Bronchial epithelial cell (primary cell): ENCODE data around the gene MYL12B. TPM values are rescaled to one million over a fixed set of nuclear protein-coding genes. Genes with fewer than 3 reads are reported as not detected.
A peak's percentile ranks its signal among the peaks of the same experiment; 100 is the strongest.

Source experiments
- DNase-seq: peaks from one replicate; pipeline ENCODE4 v3.0.0-alpha.2; 2010; ENCODE audit warnings: low read depth
- FAIRE-seq: peaks from 2 replicates; lab custom pipeline; 2011; peaks lifted over from hg19 to GRCh38; lab: Jason Lieb, UNC
- H3K27me3 ChIP-seq: 2 replicates; pipeline ENCODE4 v1.5.1; 2011; ENCODE audit warnings: low read length; ENCODE audit not compliant: control insufficient read depth, insufficient read depth
- H3K36me3 ChIP-seq: 2 replicates; pipeline ENCODE4 v1.5.1; 2011; ENCODE audit warnings: low read length; ENCODE audit not compliant: control insufficient read depth, insufficient read depth
- H3K4me3 ChIP-seq: 2 replicates; pipeline ENCODE4 v1.5.1; 2011; ENCODE audit warnings: mild to moderate bottlenecking, low read depth, low read length, control low read depth
- total RNA-seq: library from RNA; depleted of rRNA; stranded (reverse); fragments of >200 nt; gene quantifications from 2 replicates; pipeline ENCODE4 v1.2.1, GENCODE V29; 2014
- TF ChIP-seq, protein P1 (sequence below): IDR thresholded peaks from 2 replicates; pipeline ENCODE4 v1.5.1; 2011; ENCODE audit warnings: mild to moderate bottlenecking, moderate library complexity, low read length, control low read depth, inconsistent platforms; ENCODE audit not compliant: insufficient read depth, severe bottlenecking

The MYL12B gene
- 610 and 649 TPM in 2 replicates for total RNA-seq

DNA sequence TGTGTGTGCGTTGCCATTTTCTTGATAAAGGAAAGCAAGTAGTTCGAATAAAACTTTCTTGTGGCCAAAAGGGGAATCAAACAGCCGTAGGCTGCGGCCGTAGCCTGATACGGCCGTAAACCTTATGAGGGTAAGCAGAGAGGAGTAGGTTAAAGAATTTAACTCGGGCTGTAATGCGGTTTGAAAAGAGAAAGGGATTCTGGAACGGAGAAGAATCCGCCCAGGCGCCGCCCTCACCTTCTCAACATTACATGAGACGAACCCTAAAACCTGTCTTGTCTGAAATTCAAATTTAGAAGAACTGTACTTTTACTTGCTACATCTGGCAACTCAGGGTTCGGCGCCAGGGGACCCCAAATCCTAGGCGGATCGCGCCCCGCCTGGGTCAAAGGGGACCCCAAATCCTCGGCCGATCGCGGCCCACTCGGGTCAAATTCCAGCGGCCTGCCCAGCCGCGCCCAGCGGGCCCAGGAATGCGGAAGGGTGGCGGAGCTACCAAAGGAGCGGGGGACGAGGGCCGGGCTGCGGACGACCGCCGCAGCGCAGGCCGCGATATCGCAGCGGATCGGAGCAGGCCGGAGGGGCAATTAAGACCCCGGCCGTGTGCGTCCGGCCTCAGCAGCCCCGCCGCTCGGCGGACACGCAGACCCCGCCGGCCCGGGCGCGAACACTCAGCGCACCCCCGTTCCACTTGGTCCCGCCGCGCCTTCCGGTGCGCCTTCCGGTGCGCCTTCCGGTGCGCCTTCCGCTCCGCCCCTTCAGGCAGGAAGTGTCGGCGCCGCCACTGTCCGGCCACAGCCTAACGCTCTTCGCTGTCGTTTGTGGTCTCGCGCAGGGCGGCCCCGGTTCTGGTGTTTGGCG, at the start of gene MYL12B:
MYL12B (plus strand) TSS at position 761 of the 861 bp plus-strand sequence. CDS start 10,766 bp downstream, outside the sequence.
- DNase-seq (peak; percentile 66), FAIRE-seq (no peak)
- TF ChIP-seq, protein P1, sequence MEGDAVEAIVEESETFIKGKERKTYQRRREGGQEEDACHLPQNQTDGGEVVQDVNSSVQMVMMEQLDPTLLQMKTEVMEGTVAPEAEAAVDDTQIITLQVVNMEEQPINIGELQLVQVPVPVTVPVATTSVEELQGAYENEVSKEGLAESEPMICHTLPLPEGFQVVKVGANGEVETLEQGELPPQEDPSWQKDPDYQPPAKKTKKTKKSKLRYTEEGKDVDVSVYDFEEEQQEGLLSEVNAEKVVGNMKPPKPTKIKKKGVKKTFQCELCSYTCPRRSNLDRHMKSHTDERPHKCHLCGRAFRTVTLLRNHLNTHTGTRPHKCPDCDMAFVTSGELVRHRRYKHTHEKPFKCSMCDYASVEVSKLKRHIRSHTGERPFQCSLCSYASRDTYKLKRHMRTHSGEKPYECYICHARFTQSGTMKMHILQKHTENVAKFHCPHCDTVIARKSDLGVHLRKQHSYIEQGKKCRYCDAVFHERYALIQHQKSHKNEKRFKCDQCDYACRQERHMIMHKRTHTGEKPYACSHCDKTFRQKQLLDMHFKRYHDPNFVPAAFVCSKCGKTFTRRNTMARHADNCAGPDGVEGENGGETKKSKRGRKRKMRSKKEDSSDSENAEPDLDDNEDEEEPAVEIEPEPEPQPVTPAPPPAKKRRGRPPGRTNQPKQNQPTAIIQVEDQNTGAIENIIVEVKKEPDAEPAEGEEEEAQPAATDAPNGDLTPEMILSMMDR = no peak
- Histone ChIP-seq H3K27me3 (no peaks in the 10 kb centered on the region), H3K36me3 (peaks cover 4% of the 10 kb centered on the region), H3K4me3 (peak within 1 kb of the TSS; percentile 56)

DNA sequence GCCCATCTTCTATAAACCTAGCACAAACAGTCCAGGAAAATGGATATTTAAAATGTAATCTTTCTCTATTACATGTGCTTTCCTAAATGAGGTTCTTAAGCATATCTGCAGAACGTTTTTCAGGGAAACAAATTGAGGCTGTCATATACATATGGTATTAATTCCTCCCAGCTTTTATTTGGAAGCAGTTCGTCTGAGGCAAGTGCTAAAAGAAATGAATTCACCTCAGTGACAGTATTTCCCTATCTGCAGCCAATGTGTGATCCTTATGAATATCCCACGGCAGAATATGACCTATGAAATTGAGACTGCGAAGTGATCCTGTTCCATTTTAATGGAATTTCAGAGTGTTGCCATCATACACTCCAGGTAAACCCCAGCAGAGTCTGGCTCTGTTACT, 49.3 kb upstream of the MYL12B start:
- DNase-seq = no peak
- FAIRE-seq = no peak
- Histone ChIP-seq H3K4me3 (no peak overlapping the region), H3K36me3 (no peaks in the 10 kb centered on the region), H3K27me3 (peaks cover 2% of the 10 kb centered on the region)
- TF ChIP-seq, protein P1 = no peak

DNA sequence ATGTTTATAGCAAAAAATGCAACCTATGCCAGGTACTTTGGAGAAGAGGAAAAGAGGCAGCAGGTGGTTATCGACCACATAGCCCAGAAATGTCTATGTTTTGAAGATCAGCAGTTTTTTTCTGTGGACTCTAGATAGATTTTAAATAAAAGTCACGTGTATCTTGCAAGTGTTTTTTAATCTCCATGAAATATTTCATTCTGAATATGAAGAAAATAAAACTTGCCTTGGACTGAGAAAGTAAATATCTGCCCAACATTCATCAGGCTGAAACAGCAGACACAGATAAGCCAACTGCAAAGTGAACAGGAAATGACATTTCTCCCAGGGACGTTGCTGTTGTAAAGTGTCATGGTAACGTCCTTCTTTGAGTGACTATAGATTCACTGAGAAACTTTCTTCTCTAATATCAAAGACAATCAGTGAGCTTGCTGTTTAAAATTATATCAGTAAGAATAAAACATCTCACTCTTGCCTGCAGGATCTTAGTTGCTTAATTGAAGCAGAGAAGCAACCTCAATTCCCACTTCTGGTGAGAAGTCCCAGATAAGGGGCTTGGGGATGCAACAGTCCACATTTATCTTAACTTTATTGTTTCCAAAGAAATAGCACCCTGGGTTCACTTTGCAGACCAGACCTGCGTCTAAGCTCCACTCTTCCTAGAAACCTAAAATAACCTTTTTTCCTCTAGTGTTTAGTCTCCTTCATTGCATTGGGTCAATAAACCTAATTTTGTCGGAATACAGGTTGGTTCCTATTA, 48.5 kb upstream of the MYL12B start:
- Histone ChIP-seq H3K36me3 (no peaks in the 10 kb centered on the region), H3K27me3 (peaks cover 2% of the 10 kb centered on the region), H3K4me3 (no peak overlapping the region)
- DNase-seq (no peak), FAIRE-seq (no peak)
- TF ChIP-seq, protein P1 = no peak

DNA sequence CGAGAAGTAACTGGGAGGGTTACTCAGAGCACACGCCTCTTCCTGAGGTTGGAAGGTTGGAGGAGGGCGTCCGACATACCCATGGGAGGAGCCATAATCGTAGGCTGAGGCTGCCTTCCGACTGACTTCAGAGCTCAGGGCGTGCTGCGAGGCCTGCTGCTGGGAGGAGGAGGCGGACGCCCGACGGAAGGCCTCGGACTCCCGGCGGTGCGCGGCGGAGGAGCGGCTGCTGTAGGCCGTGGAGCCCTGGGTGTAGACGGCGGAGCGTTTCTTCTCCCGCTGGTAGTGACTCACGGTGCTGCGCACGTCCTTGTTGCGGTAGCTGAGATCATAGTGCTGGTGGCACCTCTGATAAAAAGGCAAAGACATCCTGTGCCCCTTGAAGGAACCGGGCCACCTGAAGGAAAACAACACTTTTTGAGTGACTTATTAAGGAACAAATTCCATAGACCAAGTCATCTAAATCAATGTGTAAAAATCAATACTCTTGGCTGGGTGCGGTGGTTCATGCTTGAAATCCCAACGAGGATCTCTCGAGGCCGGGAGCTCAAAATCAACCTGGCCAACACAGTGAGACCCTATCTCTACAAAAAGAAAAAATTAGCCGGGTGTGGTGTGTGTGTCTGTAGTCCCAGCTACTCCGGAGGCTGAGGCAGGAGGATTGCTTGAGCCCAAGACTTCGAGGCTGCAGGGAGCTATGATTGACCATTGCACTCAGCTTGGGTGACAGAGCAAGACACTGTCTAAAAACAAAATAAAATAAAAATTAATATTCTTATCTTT, 46.9 kb upstream of the MYL12B start:
- DNase-seq (no peak), FAIRE-seq (no peak)
- H3K4me3 ChIP-seq = no peak overlapping the region
- no peaks in the 10 kb centered on the region for H3K36me3 ChIP-seq
- peaks cover 2% of the 10 kb centered on the region for H3K27me3 ChIP-seq
- TF ChIP-seq, protein P1 = no peak

DNA sequence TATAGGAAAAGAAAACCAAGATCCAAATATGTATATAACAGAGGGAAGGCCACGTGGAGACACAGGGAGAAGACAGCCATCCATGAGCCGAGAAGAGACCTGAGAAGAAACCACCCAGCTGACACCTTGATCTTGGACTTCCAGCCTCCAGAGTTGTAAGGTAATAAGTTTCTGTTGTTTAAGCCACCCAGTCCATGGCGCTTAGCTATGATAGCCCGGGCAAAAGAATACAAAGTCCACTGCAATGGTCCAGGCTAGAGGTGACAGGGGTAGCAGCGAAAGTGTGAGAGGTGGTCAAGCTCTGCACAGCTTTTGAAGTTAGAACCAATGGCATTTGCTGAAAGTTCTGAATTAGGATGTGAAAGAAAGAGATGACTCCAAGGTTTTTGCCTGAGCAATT, 44.9 kb upstream of the MYL12B start:
- TF ChIP-seq, protein P1 = no peak
- no peak overlapping the region for H3K4me3 ChIP-seq
- H3K36me3 ChIP-seq = no peaks in the 10 kb centered on the region
- FAIRE-seq (no peak), DNase-seq (no peak)
- H3K27me3 ChIP-seq = no peaks in the 10 kb centered on the region
